Astrocyte (in vitro differentiated cells and primary cell): ENCODE results near the gene IFI27L1.

Experiments used
- EZH2 ChIP-seq: IDR thresholded peaks from 2 replicates; pipeline ENCODE4 v1.6.1; 2012; ENCODE audit warnings: mild to moderate bottlenecking, low read length, inconsistent platforms; ENCODE audit not compliant: insufficient read depth
- TF ChIP-seq, protein P1 (sequence below): IDR thresholded peaks from 2 replicates; pipeline ENCODE4 v1.5.1; 2011; ENCODE audit warnings: low read depth, mild to moderate bottlenecking, inconsistent platforms, low read length, moderate library complexity; ENCODE audit not compliant: insufficient read depth

- TF ChIP-seq, protein P1, sequence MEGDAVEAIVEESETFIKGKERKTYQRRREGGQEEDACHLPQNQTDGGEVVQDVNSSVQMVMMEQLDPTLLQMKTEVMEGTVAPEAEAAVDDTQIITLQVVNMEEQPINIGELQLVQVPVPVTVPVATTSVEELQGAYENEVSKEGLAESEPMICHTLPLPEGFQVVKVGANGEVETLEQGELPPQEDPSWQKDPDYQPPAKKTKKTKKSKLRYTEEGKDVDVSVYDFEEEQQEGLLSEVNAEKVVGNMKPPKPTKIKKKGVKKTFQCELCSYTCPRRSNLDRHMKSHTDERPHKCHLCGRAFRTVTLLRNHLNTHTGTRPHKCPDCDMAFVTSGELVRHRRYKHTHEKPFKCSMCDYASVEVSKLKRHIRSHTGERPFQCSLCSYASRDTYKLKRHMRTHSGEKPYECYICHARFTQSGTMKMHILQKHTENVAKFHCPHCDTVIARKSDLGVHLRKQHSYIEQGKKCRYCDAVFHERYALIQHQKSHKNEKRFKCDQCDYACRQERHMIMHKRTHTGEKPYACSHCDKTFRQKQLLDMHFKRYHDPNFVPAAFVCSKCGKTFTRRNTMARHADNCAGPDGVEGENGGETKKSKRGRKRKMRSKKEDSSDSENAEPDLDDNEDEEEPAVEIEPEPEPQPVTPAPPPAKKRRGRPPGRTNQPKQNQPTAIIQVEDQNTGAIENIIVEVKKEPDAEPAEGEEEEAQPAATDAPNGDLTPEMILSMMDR, result peak; percentile 33
- no peak for TF ChIP-seq EZH2
Measured at GRCh38 chr14:94143239-94143638, 62.1 kb downstream of the IFI27L1 start.
